ENCODE measurements around the gene H1-8. TPM values are rescaled to one million over a fixed set of nuclear protein-coding genes. Genes with fewer than 3 reads are reported as not detected.

The H1-8 gene
- total RNA-seq, 1 experiment from 2014 or later, result not detected

- Histone ChIP-seq H3F3A (ENCODE audit: insufficient read depth, low read depth) (no peaks in the 10 kb centered on the region), H3K4me1 (replicated peaks; ENCODE audit: insufficient read depth) (no peaks in the 10 kb centered on the region), H3K4me2 (no peak overlapping the region), H3K27me3 (ENCODE audit: insufficient read depth, low read depth) (no peaks in the 10 kb centered on the region), H3K27ac (no peak overlapping the region), H3K79me2 (ENCODE audit: low read depth) (no peaks in the 10 kb centered on the region), H3K4me3 (no peak overlapping the region), H3K9me2 (ENCODE audit: insufficient read depth) (no peaks in the 10 kb centered on the region), H2AFZ (no peak overlapping the region), H4K20me1 (ENCODE audit: insufficient read depth) (no peaks in the 10 kb centered on the region), H3K36me3 (ENCODE audit: low read depth) (no peaks in the 10 kb centered on the region), H3K9me3 (ENCODE audit: insufficient read depth, low read depth) (no peaks in the 10 kb centered on the region)
- POLR2A ChIA-PET (ENCODE audit: unreplicated experiment), result no interaction called here
- intact Hi-C loops (cut with micrococcal nuclease; ENCODE audit: unreplicated experiment), result no loop called here
- TF ChIP-seq, protein P1, sequence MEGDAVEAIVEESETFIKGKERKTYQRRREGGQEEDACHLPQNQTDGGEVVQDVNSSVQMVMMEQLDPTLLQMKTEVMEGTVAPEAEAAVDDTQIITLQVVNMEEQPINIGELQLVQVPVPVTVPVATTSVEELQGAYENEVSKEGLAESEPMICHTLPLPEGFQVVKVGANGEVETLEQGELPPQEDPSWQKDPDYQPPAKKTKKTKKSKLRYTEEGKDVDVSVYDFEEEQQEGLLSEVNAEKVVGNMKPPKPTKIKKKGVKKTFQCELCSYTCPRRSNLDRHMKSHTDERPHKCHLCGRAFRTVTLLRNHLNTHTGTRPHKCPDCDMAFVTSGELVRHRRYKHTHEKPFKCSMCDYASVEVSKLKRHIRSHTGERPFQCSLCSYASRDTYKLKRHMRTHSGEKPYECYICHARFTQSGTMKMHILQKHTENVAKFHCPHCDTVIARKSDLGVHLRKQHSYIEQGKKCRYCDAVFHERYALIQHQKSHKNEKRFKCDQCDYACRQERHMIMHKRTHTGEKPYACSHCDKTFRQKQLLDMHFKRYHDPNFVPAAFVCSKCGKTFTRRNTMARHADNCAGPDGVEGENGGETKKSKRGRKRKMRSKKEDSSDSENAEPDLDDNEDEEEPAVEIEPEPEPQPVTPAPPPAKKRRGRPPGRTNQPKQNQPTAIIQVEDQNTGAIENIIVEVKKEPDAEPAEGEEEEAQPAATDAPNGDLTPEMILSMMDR (conservative IDR thresholded peaks at IDR 0.05), result no peak
- no peak for TF ChIP-seq EZH2 (IDR thresholded peaks at IDR 0.05; ENCODE audit: low read depth)
- DNase-seq, result no peak
- BruUV-seq (replicated peaks), result no TSS peak
- CTCF ChIA-PET, result no interaction called here
Measured at GRCh38 chr3:129507181-129507831, 35.7 kb upstream of the H1-8 start.

GRCh38 chr3:129512595-129512994 lies 30.4 kb upstream of the H1-8 start:
- Histone ChIP-seq H3K79me2 (ENCODE audit: low read depth) (no peaks in the 10 kb centered on the region), H3K4me3 (no peak overlapping the region), H3F3A (ENCODE audit: insufficient read depth, low read depth) (no peaks in the 10 kb centered on the region), H3K9me2 (ENCODE audit: insufficient read depth) (no peaks in the 10 kb centered on the region), H3K27me3 (ENCODE audit: insufficient read depth, low read depth) (no peaks in the 10 kb centered on the region), H2AFZ (no peak overlapping the region), H3K36me3 (ENCODE audit: low read depth) (no peaks in the 10 kb centered on the region), H3K9me3 (ENCODE audit: insufficient read depth, low read depth) (no peaks in the 10 kb centered on the region), H4K20me1 (ENCODE audit: insufficient read depth) (no peaks in the 10 kb centered on the region), H3K4me2 (no peak overlapping the region), H3K27ac (no peak overlapping the region), H3K4me1 (replicated peaks; ENCODE audit: insufficient read depth) (no peaks in the 10 kb centered on the region)
- intact Hi-C loops (cut with micrococcal nuclease; ENCODE audit: unreplicated experiment), result no loop called here
- TF ChIP-seq EZH2 (IDR thresholded peaks at IDR 0.05; ENCODE audit: low read depth), result no peak
- TF ChIP-seq, protein P1 (conservative IDR thresholded peaks at IDR 0.05), result no peak
- ChIA-PET POLR2A (ENCODE audit: unreplicated experiment) (no interaction called here), CTCF (no interaction called here)
- BruUV-seq (replicated peaks), result no TSS peak
- no peak for DNase-seq

GRCh38 chr3:129513705-129514104 lies 29.3 kb upstream of the H1-8 start:
- no peak overlapping the region for H3K4me2 ChIP-seq
- H3K27ac ChIP-seq, result no peak overlapping the region
- H3K9me3 ChIP-seq (ENCODE audit: insufficient read depth, low read depth), result no peaks in the 10 kb centered on the region
- no peaks in the 10 kb centered on the region for H3F3A ChIP-seq (ENCODE audit: insufficient read depth, low read depth)
- H4K20me1 ChIP-seq (ENCODE audit: insufficient read depth), result no peaks in the 10 kb centered on the region
- no TSS peak for BruUV-seq (replicated peaks)
- TF ChIP-seq EZH2 (IDR thresholded peaks at IDR 0.05; ENCODE audit: low read depth), result no peak
- TF ChIP-seq, protein P1 (conservative IDR thresholded peaks at IDR 0.05), result no peak
- H3K36me3 ChIP-seq (ENCODE audit: low read depth), result no peaks in the 10 kb centered on the region
- H3K79me2 ChIP-seq (ENCODE audit: low read depth), result no peaks in the 10 kb centered on the region
- H3K27me3 ChIP-seq (ENCODE audit: insufficient read depth, low read depth), result no peaks in the 10 kb centered on the region
- no peak for DNase-seq
- no peaks in the 10 kb centered on the region for H3K4me1 ChIP-seq (replicated peaks; ENCODE audit: insufficient read depth)
- intact Hi-C loops (cut with micrococcal nuclease; ENCODE audit: unreplicated experiment), result no loop called here
- no peaks in the 10 kb centered on the region for H3K9me2 ChIP-seq (ENCODE audit: insufficient read depth)
- no peak overlapping the region for H3K4me3 ChIP-seq
- CTCF ChIA-PET, result no interaction called here
- no peak overlapping the region for H2AFZ ChIP-seq
- POLR2A ChIA-PET (ENCODE audit: unreplicated experiment), result no interaction called here
